ENCODE results near the gene ATP8A2.

Gene ATP8A2

GRCh38 chr13:25384758-25385410 is 13.1 kb downstream of the ATP8A2 start:
- DNase-seq = no peak

GRCh38 chr13:25391932-25392331 is 20.2 kb downstream of the ATP8A2 start:
- DNase-seq = no peak

- no peak for DNase-seq
Measured at GRCh38 chr13:25394402-25395060, 22.8 kb downstream of the ATP8A2 start.

- no peak for DNase-seq
Measured at GRCh38 chr13:25397763-25398162, 26.0 kb downstream of the ATP8A2 start.

DNA sequence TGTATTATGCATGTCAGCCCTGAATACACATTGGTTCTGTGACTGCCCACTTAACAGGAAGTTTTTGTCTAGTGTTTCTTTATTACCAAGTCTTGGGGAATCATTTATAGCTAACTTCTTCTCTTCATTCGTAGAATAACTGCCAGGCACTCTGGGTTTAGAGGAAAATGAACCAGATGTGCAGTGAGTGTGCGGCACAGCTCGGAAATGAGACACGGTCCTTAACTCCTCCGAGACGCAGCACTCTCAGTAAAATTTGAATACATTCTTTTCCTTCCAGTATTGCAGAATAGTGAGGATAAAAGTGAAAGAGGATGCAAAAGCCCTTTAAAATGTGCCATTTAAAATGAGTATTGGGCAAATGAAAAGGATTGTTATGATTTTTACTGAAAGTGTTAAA is 29.2 kb downstream of the ATP8A2 start:
- DNase-seq = no peak

DNA sequence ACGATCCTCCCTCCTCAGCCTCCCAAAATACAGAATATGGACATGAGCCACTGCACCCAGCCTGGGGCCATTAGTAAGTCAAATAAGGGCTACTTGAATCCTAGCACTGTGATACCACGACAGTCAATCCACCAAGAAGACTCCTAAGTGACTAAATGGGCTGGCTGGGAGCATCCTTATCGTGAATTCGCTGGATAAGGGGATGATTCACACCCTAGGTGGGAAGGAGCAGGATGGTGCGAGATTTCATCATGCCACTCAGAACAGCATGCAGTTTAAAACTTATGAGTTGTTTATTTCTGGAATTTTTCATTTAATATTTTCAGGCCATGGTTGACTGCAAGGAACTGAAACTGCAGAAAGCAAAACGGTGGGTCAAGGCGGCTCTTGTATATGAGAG is 30.2 kb downstream of the ATP8A2 start:
- no peak for DNase-seq

DNA sequence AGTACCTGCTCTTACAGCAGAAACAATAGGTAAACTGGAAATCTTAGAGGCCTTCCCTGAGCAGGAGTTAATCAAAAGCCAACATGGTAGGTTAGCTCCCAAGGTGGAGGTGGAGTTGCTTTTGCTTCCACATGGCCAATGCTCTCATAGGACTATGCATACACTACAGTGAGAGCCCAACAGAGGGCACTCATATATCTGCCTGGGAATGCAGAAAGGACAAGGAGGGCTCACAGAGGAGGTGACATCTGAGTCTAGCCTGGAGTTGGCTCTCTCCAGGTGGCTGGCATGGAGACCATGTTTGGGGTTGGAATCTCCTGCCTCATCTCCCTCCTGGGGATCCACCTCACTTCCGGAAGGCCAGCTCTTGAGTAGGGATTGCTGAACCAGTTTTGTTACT is 34.6 kb downstream of the ATP8A2 start:
- DNase-seq = no peak

DNA sequence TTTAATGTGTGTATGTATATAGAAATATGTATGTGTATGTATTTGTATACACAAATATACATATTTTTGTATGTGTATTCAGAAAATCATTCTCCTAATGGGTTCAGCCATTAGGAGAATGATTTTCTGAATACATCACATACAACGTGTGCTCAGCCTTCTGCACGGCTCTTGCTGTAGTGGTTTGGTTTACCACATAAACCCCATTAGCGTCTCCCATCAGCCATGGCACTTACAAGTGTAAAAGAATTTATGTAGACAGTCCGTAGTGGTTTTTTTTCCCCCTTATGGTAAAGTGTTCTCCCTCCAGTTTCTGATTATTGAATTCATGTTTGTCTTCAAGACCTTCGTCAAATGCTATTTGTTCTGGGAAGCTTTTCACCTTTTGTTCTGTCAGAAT is 38.2 kb downstream of the ATP8A2 start:
- DNase-seq = no peak

- no peak for DNase-seq
Measured at GRCh38 chr13:25415241-25415640, 43.5 kb downstream of the ATP8A2 start.

- DNase-seq = no peak
Measured at GRCh38 chr13:25417535-25417934, 45.8 kb downstream of the ATP8A2 start.

GRCh38 chr13:25420161-25420560 is 48.4 kb downstream of the ATP8A2 start:
- no peak for DNase-seq

DNA sequence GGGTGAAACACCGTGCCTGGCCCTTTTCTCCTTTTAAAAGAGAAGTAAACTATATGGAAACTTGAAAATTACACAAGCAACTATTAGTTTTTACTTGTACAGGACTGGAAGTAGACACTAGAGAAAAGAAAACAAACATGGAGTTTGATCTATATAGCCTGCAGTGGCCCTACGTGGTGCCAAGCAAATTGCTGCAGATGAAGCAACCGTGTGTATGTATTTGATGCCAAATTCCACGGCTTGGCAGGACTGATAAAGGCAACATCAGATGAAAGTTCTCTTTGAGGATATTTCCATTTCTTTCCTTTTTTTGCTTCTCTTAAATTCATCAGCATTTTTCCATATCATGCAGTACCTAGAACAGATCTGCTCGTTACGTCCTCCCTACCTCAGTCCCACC is 49.8 kb downstream of the ATP8A2 start:
- DNase-seq = no peak

DNA sequence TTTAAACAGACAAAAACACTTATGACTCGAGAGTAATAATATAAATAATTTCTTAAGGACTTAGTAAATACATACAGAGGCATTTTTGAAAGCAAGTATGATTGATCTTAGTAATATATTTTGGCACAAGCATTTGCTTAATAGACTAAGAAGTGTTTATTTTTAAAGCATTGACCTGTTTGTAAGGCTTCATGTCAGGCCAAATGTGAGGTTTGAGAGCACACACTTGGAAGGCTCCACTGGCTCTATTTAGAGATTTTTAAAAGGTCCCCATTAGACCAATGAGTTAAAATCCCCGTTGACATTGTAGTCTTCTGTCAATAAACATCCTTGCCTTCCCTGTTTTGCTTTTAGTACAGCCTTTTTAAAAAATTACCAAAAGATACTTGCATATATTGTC is 50.4 kb downstream of the ATP8A2 start:
- DNase-seq = no peak

GRCh38 chr13:25423831-25424230 is 52.1 kb downstream of the ATP8A2 start:
- DNase-seq = no peak

DNA sequence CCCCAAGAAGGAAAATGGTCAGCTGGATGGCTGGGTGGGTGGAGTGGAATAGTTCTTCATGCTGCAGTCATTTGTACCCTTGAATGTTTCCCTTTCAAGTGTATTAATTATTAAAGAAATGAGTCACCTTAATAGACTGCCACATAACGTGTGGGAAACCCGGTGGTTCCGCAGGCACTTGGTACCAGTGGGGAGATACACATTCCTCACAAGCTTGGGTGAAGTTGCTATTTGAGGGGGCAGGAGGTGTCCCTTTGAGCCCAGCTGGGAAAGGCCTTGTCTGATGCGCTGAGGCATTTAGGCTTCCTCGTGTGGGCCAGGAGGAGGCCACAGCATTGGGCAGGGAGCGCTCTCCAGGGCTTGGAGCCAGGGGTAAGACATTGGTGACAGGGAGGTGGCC is 57.7 kb downstream of the ATP8A2 start:
- no peak for DNase-seq

DNA sequence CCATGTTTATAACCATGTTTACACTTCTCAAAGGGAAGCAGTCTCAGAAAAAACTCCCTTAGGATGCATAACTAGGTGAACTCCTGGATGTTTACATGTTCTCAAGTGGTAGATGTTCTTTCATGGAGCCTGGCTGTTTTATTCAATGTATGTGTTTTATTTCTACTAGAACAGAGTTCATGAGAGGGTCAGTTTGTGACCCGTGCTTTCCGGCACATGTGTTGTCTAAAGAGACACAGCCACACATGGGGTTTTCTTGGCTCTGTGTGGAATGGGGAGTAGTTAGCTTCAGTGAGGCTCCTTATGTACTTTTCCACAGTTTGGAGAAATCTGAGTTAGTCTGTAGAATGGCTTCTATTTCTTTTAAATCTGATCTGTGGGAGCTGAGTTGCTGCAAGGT is 60.9 kb downstream of the ATP8A2 start:
- no peak for DNase-seq

GRCh38 chr13:25440061-25440460 is 68.3 kb downstream of the ATP8A2 start:
- DNase-seq = no peak

DNA sequence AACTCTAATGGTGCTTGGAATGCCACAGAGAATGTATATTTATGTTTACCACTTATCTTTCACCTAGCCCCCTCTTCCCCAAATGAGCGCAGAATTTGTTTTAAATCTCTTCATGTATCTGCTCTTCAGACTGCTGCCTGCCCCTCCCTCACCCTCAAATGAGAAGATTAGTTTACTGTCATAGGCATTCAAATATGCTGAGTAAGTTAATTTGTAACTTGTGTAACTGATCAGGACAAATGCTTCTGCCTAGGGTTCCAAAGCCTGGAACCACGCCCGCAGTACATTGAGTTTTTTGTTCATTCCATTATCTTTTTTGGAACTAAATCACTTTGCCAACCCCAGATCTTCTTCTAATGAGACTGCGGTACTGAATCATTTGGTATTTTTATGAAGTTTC is 74.5 kb downstream of the ATP8A2 start:
- no peak for DNase-seq

DNA sequence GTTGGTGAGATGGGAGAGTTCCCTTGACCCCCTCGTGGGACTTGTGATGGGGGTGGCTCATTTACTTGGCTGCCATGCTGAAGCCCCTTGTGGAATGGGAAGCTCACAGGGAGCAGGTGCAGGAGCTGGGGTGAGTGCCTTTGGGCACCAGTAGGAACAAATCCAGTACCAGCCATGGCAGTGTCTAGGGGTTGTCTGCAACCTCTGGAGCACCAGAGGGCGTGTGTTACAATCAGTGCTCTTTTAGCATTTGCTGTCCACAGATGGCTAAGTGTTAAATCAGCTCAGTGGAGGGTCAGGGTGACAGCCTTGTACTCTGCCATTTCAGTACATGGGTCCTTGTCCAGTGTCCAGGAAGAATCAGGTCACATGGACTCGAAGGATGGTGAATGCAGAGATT is 75.6 kb downstream of the ATP8A2 start:
- no peak for DNase-seq

- DNase-seq = no peak
Measured at GRCh38 chr13:25453850-25454365, 82.1 kb downstream of the ATP8A2 start.

GRCh38 chr13:25455146-25455545 is 83.4 kb downstream of the ATP8A2 start:
- no peak for DNase-seq

- DNase-seq = no peak
Measured at GRCh38 chr13:25457566-25457965, 85.8 kb downstream of the ATP8A2 start.

DNA sequence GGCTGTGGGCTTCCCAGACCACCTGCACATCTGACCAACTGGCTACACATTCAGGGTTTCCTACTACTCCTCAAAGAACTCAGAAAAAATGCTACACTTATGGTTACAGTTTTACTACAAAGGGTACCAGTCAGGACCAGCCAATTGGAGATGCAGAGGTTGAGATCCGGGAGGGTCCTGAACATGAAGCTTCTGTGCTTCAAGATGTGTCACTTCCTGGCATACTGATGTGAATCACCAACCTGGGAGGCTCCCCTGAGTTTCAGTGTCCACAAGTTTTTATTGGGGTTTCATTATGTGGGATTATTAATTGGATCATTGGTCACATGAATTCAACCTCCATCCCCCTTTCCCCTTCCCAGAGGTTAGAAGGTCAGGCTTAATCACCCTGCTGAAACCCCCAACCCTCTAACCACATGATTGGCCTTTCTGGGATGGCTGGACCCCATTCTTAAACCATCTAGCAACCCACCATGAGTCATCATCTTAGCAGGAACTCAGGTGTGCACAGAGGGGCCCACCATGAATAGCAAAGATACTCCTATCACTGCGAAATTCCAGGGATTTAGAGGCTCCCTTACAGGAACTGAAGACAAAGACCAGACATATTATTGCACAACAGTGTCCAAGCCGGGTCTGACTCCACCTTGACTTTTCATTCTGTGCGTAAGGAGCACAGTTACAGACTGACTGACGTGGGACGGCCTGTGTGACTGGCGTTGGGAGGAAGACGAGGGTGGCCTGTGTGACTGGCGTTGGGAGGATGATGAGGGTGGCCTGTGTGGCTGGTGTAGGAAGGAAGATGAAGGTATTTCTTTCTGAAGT is 90.7 kb downstream of the ATP8A2 start:
- DNase-seq = no peak

DNA sequence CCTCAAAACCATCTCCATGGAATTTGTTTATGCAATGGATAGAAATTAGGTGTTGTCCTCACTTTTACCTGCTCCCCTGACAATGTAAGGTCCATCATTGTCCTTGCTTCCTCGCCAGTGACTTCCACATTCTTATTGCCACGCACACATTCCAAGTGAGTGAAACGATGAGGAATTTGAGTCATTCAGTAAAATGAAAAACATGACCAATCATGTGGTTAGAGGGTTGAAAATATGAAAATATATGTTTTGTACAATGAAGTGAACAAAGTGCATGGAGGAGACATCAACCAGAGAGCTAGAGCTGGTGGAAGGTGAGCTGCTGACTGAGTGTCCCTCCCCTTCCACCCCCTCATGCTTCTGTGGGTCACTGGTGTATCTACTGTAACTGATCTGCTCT is 91.7 kb downstream of the ATP8A2 start:
- no peak for DNase-seq
